GM23338 (cell line): Measurements from ENCODE around the gene ADAMTS15. TPM values are rescaled to one million over a fixed set of nuclear protein-coding genes. Genes with fewer than 3 reads are reported as not detected.
A peak's percentile ranks its signal among the peaks of the same experiment; 100 is the strongest.

Experiments
- ATAC-seq: fragments of 200-7000 bp; cut with Tn5 transposase; 3 replicates; pipeline ENCODE4 v1.9.1; 2020
- DNase-seq: peaks from one replicate; pipeline ENCODE4 v3.0.0-alpha.2; 2015; ENCODE audit warnings: low spot score
- H2AFZ ChIP-seq: fragments of 200-600 bp; sonication (generic); 2 replicates; pipeline ENCODE4 v1.8.0; 2016; ENCODE audit warnings: antibody characterized with exemption, mild to moderate bottlenecking, moderate library complexity
- H3F3A ChIP-seq: fragments of 200-600 bp; sonication (generic); replicated peaks from 2 replicates; pipeline ENCODE4 v1.8.0; 2017; ENCODE audit warnings: antibody characterized with exemption, mixed run types, low read depth
- H3K27ac ChIP-seq: fragments of 200-600 bp; sonication (generic); 2 replicates; pipeline ENCODE4 v1.6.1; 2016; ENCODE audit warnings: low read depth
- H3K27me3 ChIP-seq: fragments of 200-600 bp; sonication (generic); 2 replicates; pipeline ENCODE4 v1.8.0; 2016; ENCODE audit warnings: mild to moderate bottlenecking, mixed run types, moderate library complexity; ENCODE audit not compliant: insufficient read depth
- H3K36me3 ChIP-seq: fragments of 200-600 bp; sonication (generic); 2 replicates; pipeline ENCODE4 v1.8.0; 2016; ENCODE audit warnings: mild to moderate bottlenecking; ENCODE audit not compliant: insufficient read depth
- H3K4me1 ChIP-seq: fragments of 200-600 bp; sonication (generic); 2 replicates; pipeline ENCODE4 v1.8.0; 2016; ENCODE audit warnings: mild to moderate bottlenecking, moderate library complexity; ENCODE audit not compliant: insufficient read depth
- H3K4me2 ChIP-seq: fragments of 200-600 bp; sonication (generic); 2 replicates; pipeline ENCODE4 v1.7.1; 2017; ENCODE audit warnings: mixed run types
- H3K4me3 ChIP-seq: fragments of 200-600 bp; sonication (generic); 2 replicates; pipeline ENCODE4 v1.6.1; 2016; ENCODE audit warnings: mixed run types
- H3K79me2 ChIP-seq: fragments of 200-600 bp; sonication (generic); replicated peaks from 2 replicates; pipeline ENCODE4 v1.8.0; 2017; ENCODE audit warnings: mild to moderate bottlenecking; ENCODE audit not compliant: insufficient read depth
- H3K9me2 ChIP-seq: fragments of 200-600 bp; sonication (generic); 2 replicates; pipeline ENCODE4 v1.8.0; 2017; ENCODE audit not compliant: insufficient read depth
- H4K20me1 ChIP-seq: fragments of 200-600 bp; sonication (generic); replicated peaks from 2 replicates; pipeline ENCODE4 v1.8.0; 2017; ENCODE audit warnings: mild to moderate bottlenecking; ENCODE audit not compliant: insufficient read depth
- H3K27ac Mint-ChIP-seq: 2 replicates; pipeline ENCODE4 v1.8.0; 2020; ENCODE audit warnings: inconsistent platforms, mild to moderate bottlenecking, moderate library complexity, mixed read lengths
- H3K27me3 Mint-ChIP-seq: 3 replicates; pipeline ENCODE4 v1.8.0; 2022; ENCODE audit warnings: low read depth, mild to moderate bottlenecking, moderate library complexity, mixed read lengths, inconsistent platforms; ENCODE audit not compliant: insufficient read depth, poor library complexity
- H3K36me3 Mint-ChIP-seq: 3 replicates; pipeline ENCODE4 v1.8.0; 2021; ENCODE audit warnings: low read depth, mild to moderate bottlenecking, inconsistent platforms, moderate library complexity, mixed read lengths
- H3K4me1 Mint-ChIP-seq: 3 replicates; pipeline ENCODE4 v1.8.0; 2020; ENCODE audit warnings: mild to moderate bottlenecking, inconsistent platforms, mixed read lengths
- H3K4me3 Mint-ChIP-seq: 3 replicates; pipeline ENCODE4 v1.8.0; 2021; ENCODE audit warnings: moderate library complexity, mild to moderate bottlenecking, inconsistent platforms, mixed read lengths
- H3K9me3 Mint-ChIP-seq: 3 replicates; pipeline ENCODE4 v1.8.0; 2020; ENCODE audit warnings: moderate library complexity, mild to moderate bottlenecking, inconsistent platforms, mixed read lengths
- CREB1 ChIP-seq: fragments of 250-450 bp; sonication (Bioruptor Pico); IDR thresholded peaks from 2 replicates; pipeline ENCODE4 v1.5.0; 2020; ENCODE audit warnings: low read depth, mild to moderate bottlenecking, moderate library complexity
- EZH2 ChIP-seq: fragments of 200-600 bp; sonication (generic); IDR thresholded peaks from one replicate; pipeline ENCODE4 v1.8.0; 2017; ENCODE audit warnings: antibody characterized with exemption, mild to moderate bottlenecking, low read depth; ENCODE audit not compliant: unreplicated experiment
- JUNB ChIP-seq: IDR thresholded peaks from one replicate; pipeline ENCODE4 v1.6.1; 2016; ENCODE audit warnings: antibody characterized with exemption; ENCODE audit not compliant: unreplicated experiment
- NANOG ChIP-seq: IDR thresholded peaks from 2 replicates; pipeline ENCODE4 v1.6.1; 2016; ENCODE audit warnings: antibody characterized with exemption, borderline replicate concordance
- STAT1 ChIP-seq: IDR thresholded peaks from one replicate; pipeline ENCODE4 v1.6.1; 2016; ENCODE audit warnings: antibody characterized with exemption; ENCODE audit not compliant: unreplicated experiment
- ZNF114 ChIP-seq: fragments of 250-450 bp; sonication (Bioruptor Pico); IDR thresholded peaks from 2 replicates; pipeline ENCODE4 v1.5.0; 2020; ENCODE audit warnings: mild to moderate bottlenecking, moderate library complexity
- ZNF331 ChIP-seq: fragments of 250-450 bp; sonication (Bioruptor Pico); IDR thresholded peaks from 2 replicates; pipeline ENCODE4 v1.5.0; 2020; ENCODE audit warnings: low read depth, mild to moderate bottlenecking, moderate library complexity
- polyA plus RNA-seq: library from polyadenylated mRNA; unstranded; fragments of >200 nt; fragmentation: Nextera tagmentation; extraction: Ambion mirVana; gene quantifications from 2 replicates; pipeline ENCODE4 v1.2.1, GENCODE V29; 2016
- total RNA-seq: library from RNA; depleted of rRNA; stranded (reverse); fragments of >200 nt; shearing (Covaris generic); gene quantifications from 2 replicates; pipeline ENCODE4 v1.2.3, GENCODE V29; 2014
- TF ChIP-seq, protein P1 (sequence below), 2 experiments: fragments of 200-600 bp in 1 of 2; sonication (generic) in 1 of 2; conservative IDR thresholded peaks; 2 replicates each; pipeline versions ENCODE4 v1.5.1 to v1.6.1; 2016 to 2017; ENCODE audit warnings: antibody characterized with exemption in 2 of 2, low read depth in 2 of 2, mild to moderate bottlenecking in 2 of 2, moderate library complexity in 1 of 2
- TF ChIP-seq, protein P2 (sequence below): IDR thresholded peaks from 2 replicates; pipeline ENCODE4 v1.6.1; 2016; ENCODE audit warnings: antibody characterized with exemption
- TF ChIP-seq, protein P3 (sequence below): IDR thresholded peaks from one replicate; pipeline ENCODE4 v1.6.1; 2018; ENCODE audit warnings: antibody characterized with exemption; ENCODE audit not compliant: unreplicated experiment

ADAMTS15 gene
- total and polyA plus RNA-seq, 2 experiments from 2014 or later, result 0.42 to 5.6 TPM

- TF ChIP-seq STAT1 (no peak), EZH2 (no peak), ZNF114 (CRISPR knock-in tag) (no peak)
- TF ChIP-seq, protein P1, sequence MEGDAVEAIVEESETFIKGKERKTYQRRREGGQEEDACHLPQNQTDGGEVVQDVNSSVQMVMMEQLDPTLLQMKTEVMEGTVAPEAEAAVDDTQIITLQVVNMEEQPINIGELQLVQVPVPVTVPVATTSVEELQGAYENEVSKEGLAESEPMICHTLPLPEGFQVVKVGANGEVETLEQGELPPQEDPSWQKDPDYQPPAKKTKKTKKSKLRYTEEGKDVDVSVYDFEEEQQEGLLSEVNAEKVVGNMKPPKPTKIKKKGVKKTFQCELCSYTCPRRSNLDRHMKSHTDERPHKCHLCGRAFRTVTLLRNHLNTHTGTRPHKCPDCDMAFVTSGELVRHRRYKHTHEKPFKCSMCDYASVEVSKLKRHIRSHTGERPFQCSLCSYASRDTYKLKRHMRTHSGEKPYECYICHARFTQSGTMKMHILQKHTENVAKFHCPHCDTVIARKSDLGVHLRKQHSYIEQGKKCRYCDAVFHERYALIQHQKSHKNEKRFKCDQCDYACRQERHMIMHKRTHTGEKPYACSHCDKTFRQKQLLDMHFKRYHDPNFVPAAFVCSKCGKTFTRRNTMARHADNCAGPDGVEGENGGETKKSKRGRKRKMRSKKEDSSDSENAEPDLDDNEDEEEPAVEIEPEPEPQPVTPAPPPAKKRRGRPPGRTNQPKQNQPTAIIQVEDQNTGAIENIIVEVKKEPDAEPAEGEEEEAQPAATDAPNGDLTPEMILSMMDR (conservative IDR thresholded peaks at IDR 0.05; ENCODE audit: low read depth in 2 of 2), result peak; percentile 72 to 86
- TF ChIP-seq, protein P2, sequence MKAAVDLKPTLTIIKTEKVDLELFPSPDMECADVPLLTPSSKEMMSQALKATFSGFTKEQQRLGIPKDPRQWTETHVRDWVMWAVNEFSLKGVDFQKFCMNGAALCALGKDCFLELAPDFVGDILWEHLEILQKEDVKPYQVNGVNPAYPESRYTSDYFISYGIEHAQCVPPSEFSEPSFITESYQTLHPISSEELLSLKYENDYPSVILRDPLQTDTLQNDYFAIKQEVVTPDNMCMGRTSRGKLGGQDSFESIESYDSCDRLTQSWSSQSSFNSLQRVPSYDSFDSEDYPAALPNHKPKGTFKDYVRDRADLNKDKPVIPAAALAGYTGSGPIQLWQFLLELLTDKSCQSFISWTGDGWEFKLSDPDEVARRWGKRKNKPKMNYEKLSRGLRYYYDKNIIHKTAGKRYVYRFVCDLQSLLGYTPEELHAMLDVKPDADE, result no peak
- TF ChIP-seq, protein P3, sequence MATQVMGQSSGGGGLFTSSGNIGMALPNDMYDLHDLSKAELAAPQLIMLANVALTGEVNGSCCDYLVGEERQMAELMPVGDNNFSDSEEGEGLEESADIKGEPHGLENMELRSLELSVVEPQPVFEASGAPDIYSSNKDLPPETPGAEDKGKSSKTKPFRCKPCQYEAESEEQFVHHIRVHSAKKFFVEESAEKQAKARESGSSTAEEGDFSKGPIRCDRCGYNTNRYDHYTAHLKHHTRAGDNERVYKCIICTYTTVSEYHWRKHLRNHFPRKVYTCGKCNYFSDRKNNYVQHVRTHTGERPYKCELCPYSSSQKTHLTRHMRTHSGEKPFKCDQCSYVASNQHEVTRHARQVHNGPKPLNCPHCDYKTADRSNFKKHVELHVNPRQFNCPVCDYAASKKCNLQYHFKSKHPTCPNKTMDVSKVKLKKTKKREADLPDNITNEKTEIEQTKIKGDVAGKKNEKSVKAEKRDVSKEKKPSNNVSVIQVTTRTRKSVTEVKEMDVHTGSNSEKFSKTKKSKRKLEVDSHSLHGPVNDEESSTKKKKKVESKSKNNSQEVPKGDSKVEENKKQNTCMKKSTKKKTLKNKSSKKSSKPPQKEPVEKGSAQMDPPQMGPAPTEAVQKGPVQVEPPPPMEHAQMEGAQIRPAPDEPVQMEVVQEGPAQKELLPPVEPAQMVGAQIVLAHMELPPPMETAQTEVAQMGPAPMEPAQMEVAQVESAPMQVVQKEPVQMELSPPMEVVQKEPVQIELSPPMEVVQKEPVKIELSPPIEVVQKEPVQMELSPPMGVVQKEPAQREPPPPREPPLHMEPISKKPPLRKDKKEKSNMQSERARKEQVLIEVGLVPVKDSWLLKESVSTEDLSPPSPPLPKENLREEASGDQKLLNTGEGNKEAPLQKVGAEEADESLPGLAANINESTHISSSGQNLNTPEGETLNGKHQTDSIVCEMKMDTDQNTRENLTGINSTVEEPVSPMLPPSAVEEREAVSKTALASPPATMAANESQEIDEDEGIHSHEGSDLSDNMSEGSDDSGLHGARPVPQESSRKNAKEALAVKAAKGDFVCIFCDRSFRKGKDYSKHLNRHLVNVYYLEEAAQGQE, result no peak
Measured at GRCh38 chr11:130449996-130450769, 1.7 kb downstream of the ADAMTS15 start (continued).

DNA sequence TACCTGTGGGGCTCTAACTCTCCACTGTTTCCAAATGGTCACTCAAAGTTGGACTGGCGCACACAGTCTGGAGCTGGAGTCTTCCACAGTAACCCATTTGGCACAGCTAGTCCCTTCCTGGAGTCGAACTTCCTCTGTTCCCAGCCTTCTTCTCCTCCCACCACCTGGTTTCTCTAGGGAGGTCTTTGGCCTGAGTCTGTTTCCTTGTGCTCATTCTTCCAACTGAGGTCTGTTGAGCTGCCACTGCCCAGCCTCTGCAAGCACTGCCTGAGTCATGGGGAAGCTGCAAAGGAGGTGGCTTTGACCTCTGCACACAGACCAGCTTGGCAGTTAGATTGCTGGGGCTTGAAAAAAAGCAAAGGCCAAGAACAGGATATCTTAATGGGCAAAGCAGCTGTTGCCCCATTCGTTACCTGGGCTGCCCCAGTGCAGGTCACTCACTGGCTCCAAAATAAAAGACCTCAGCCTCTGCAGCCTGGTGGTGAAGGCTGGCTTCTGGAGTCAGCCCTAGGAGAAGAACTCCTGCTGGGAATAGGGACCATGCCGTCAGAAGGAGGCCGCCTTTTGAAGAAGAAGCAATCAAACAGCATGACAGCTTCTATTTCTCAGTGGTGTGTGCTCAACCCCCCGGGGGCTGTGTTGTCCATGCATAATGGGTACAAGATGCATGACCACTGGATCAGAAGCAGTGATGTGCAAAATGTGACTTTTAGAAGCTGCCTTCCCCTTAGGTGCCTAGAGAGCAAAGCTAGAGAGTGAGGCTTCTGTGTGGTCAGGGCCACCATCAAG lies 3.0 kb downstream of the ADAMTS15 start:
- Histone ChIP-seq H3K4me1 (no peaks in the 10 kb centered on the region), H3K27me3 (peaks cover 46% of the 10 kb centered on the region), H3K79me2 (no peaks in the 10 kb centered on the region), H3K9me2 (no peaks in the 10 kb centered on the region), H3F3A (0 out of 2 replicates have a peak, but pooled peaks cover 13% of the 10 kb centered on the region), H3K36me3 (no peaks in the 10 kb centered on the region; the same call in 1 of the 2 replicates), H3K4me2 (no peak overlapping the region), H2AFZ (no peak overlapping the region), H4K20me1 (no peaks in the 10 kb centered on the region; the same call in 1 of the 2 replicates), H3K4me3 (no peak overlapping the region), H3K27ac (no peak overlapping the region)
- Mint-ChIP-seq H3K9me3 (peaks cover 2% of the 10 kb centered on the region; the same call in 1 of the 3 replicates), H3K36me3 (peaks cover 3% of the 10 kb centered on the region; the same call in 1 of the 3 replicates), H3K27ac (no peak overlapping the region), H3K27me3 (peaks cover 63% of the 10 kb centered on the region), H3K4me3 (no peak overlapping the region), H3K4me1 (peaks cover 9% of the 10 kb centered on the region)
- DNase-seq (no peak), ATAC-seq (no peak)
- TF ChIP-seq JUNB (no peak), NANOG (no peak), STAT1 (no peak), ZNF331 (CRISPR knock-in tag) (no peak), EZH2 (no peak), CREB1 (CRISPR knock-in tag) (no peak)
- TF ChIP-seq, protein P3, result no peak
- TF ChIP-seq, protein P1 (conservative IDR thresholded peaks at IDR 0.05; ENCODE audit: low read depth in 2 of 2), result no peak
